Sigmoid colon (tissue), 3 donors: Measurements from ENCODE around the gene RNU1-4.
"Not testable (repeated sequence)": the region's sequence is repeated elsewhere in the genome, so short reads cannot be mapped to it uniquely, and the experiment has no call there.

Experiments
- CTCF ChIP-seq, 4 experiments: fragments of 450-650 bp in 3 of 4; fragments of 200-600 bp in 1 of 4; IDR thresholded peaks; one replicate each; pipeline ENCODE4 v1.5.1; 2016 to 2019; ENCODE audit warnings: antibody characterized with exemption in 4 of 4, mild to moderate bottlenecking in 3 of 4, moderate library complexity in 2 of 4
- POLR2A ChIP-seq, 2 donors: fragments of 450-650 bp; IDR thresholded peaks; one replicate each; pipeline ENCODE4 v1.6.1; 2016; ENCODE audit warnings: antibody characterized with exemption in 2 of 2, mild to moderate bottlenecking in 2 of 2, moderate library complexity in 2 of 2

GRCh38 chr1:16781033-16781432, 40.7 kb downstream of the RNU1-4 start:
- TF ChIP-seq POLR2A, CTCF (IDR thresholded peaks at IDR 0.05): not testable (repeated sequence)
